Natural killer cell treated with Interleukin-12 subunit alpha and Interleukin-12 subunit beta and Interleukin-15 and Interleukin-18, amount 100 ng/mL, for 72 hours (primary cell): ENCODE data around the gene L3MBTL2. TPM values are rescaled to one million over a fixed set of nuclear protein-coding genes. Genes with fewer than 3 reads are reported as not detected.

ENCODE experiments used
- ATAC-seq, 2 donors: fragments of 150-1000 bp; cut with Tn5 transposase in 1 of 2; sonication (Bioruptor Pico), chemical (Tn5 transposase) in 1 of 2; 2 replicates each; pipeline ENCODE4 v1.10.0; 2021
- DNase-seq: peaks from one replicate; pipeline ENCODE4 v3.0.0; 2022; ENCODE audit warnings: low spot score
- H3K27ac Mint-ChIP-seq, 2 donors: 1 replicate in 1 of 2; 2 replicates in 1 of 2; pipeline ENCODE4 v1.8.0; 2022; ENCODE audit warnings: mixed read lengths in 2 of 2, mild to moderate bottlenecking in 1 of 2, moderate library complexity in 1 of 2
- H3K27me3 Mint-ChIP-seq, 2 donors: 1 replicate in 1 of 2; 2 replicates in 1 of 2; pipeline ENCODE4 v1.8.0; 2022; ENCODE audit warnings: mixed read lengths in 2 of 2
- H3K36me3 Mint-ChIP-seq: one replicate; pipeline ENCODE4 v1.8.0; 2022; ENCODE audit warnings: mixed read lengths
- H3K4me1 Mint-ChIP-seq, 2 donors: 1 replicate in 1 of 2; 2 replicates in 1 of 2; pipeline ENCODE4 v1.8.0; 2022; ENCODE audit warnings: low read depth in 2 of 2, mixed read lengths in 2 of 2, mild to moderate bottlenecking in 1 of 2
- H3K4me3 Mint-ChIP-seq: one replicate; pipeline ENCODE4 v1.8.0; 2022; ENCODE audit warnings: mixed read lengths
- H3K9me3 Mint-ChIP-seq: 2 replicates; pipeline ENCODE4 v1.8.0; 2022; ENCODE audit warnings: mixed read lengths
- total RNA-seq, 2 donors: library from RNA; stranded (reverse); gene quantifications; one replicate each; pipeline ENCODE4 v1.2.3, GENCODE V29; 2022

The L3MBTL2 gene
- total RNA-seq, 2 donors from 2014 or later: 42.6 to 71.1 TPM

- DNase-seq (no peak), ATAC-seq (no peak)
- Mint-ChIP-seq H3K4me3 (no peak overlapping the region), H3K9me3 (no peaks in the 10 kb centered on the region), H3K36me3 (no peaks in the 10 kb centered on the region), H3K27ac (no peak overlapping the region), H3K4me1 (peaks cover 0 to under 1% of the 10 kb centered on the region in 2 donors), H3K27me3 (no peaks in the 10 kb centered on the region)
Observed at GRCh38 chr22:41191467-41191866, 13.6 kb upstream of the L3MBTL2 start.

GRCh38 chr22:41193829-41194228, 11.3 kb upstream of the L3MBTL2 start:
- no peaks in the 10 kb centered on the region for H3K9me3 Mint-ChIP-seq
- H3K27ac Mint-ChIP-seq: no peak overlapping the region
- no peak for ATAC-seq
- no peak for DNase-seq
- no peak overlapping the region for H3K4me3 Mint-ChIP-seq
- no peaks in the 10 kb centered on the region for H3K27me3 Mint-ChIP-seq
- peaks cover 8 to 14% of the 10 kb centered on the region in 2 donors for H3K4me1 Mint-ChIP-seq
- no peaks in the 10 kb centered on the region for H3K36me3 Mint-ChIP-seq

- peaks cover 4 to 7% of the 10 kb centered on the region in 2 donors for H3K27me3 Mint-ChIP-seq
- H3K36me3 Mint-ChIP-seq: no peaks in the 10 kb centered on the region
- H3K27ac Mint-ChIP-seq: peak overlapping the region in 1 of 2 donors; percentile 70
- H3K4me3 Mint-ChIP-seq: peak overlapping the region; percentile 92
- peaks cover 8 to 14% of the 10 kb centered on the region in 2 donors for H3K4me1 Mint-ChIP-seq
- ATAC-seq (peak; percentile 95 to 96), DNase-seq (peak; percentile 90)
- H3K9me3 Mint-ChIP-seq: no peaks in the 10 kb centered on the region
Observed at GRCh38 chr22:41197038-41197972, 7.8 kb upstream of the L3MBTL2 start.

- DNase-seq (no peak), ATAC-seq (no peak)
- peaks cover 6 to 10% of the 10 kb centered on the region in 2 donors for H3K27me3 Mint-ChIP-seq
- H3K9me3 Mint-ChIP-seq: no peaks in the 10 kb centered on the region
- H3K27ac Mint-ChIP-seq: peak overlapping the region in 1 of 2 donors; percentile 70
- no peaks in the 10 kb centered on the region for H3K36me3 Mint-ChIP-seq
- H3K4me1 Mint-ChIP-seq: peaks cover 8 to 14% of the 10 kb centered on the region in 2 donors
- H3K4me3 Mint-ChIP-seq: peak overlapping the region; percentile 92
Observed at GRCh38 chr22:41198027-41198580, 7.0 kb upstream of the L3MBTL2 start.

- no peak for ATAC-seq
- H3K27me3 Mint-ChIP-seq: peaks cover 7 to 16% of the 10 kb centered on the region in 2 donors
- H3K4me1 Mint-ChIP-seq: peaks cover 20 to 29% of the 10 kb centered on the region in 2 donors
- no peaks in the 10 kb centered on the region for H3K36me3 Mint-ChIP-seq
- no peak overlapping the region for H3K27ac Mint-ChIP-seq
- H3K4me3 Mint-ChIP-seq: no peak overlapping the region
- no peaks in the 10 kb centered on the region for H3K9me3 Mint-ChIP-seq
- DNase-seq: no peak
Observed at GRCh38 chr22:41201141-41201540, 4.0 kb upstream of the L3MBTL2 start.

GRCh38 chr22:41203118-41203517, 2.0 kb upstream of the L3MBTL2 start:
- Mint-ChIP-seq H3K9me3 (no peaks in the 10 kb centered on the region), H3K27ac (no peak overlapping the region), H3K36me3 (no peaks in the 10 kb centered on the region), H3K27me3 (peaks cover 7 to 16% of the 10 kb centered on the region in 2 donors), H3K4me1 (peaks cover 15 to 21% of the 10 kb centered on the region in 2 donors), H3K4me3 (no peak overlapping the region)
- no peak for ATAC-seq
- DNase-seq: no peak

- H3K4me1 Mint-ChIP-seq: peaks cover 12 to 16% of the 10 kb centered on the region in 2 donors
- DNase-seq (no peak), ATAC-seq (no peak)
- H3K36me3 Mint-ChIP-seq: no peaks in the 10 kb centered on the region
- H3K4me3 Mint-ChIP-seq: no peak overlapping the region
- peaks cover 7 to 16% of the 10 kb centered on the region in 2 donors for H3K27me3 Mint-ChIP-seq
- no peaks in the 10 kb centered on the region for H3K9me3 Mint-ChIP-seq
- H3K27ac Mint-ChIP-seq: peak overlapping the region in 1 of 2 donors; percentile 6
Observed at GRCh38 chr22:41204066-41204465, 1.0 kb upstream of the L3MBTL2 start.

- no peak overlapping the region for H3K27ac Mint-ChIP-seq
- peaks cover 16 to 17% of the 10 kb centered on the region in 2 donors for H3K4me1 Mint-ChIP-seq
- peaks cover 3 to 11% of the 10 kb centered on the region in 2 donors for H3K27me3 Mint-ChIP-seq
- ATAC-seq (no peak), DNase-seq (no peak)
- peaks cover 6% of the 10 kb centered on the region for H3K36me3 Mint-ChIP-seq
- H3K4me3 Mint-ChIP-seq: peak overlapping the region; percentile 55
- H3K9me3 Mint-ChIP-seq: no peaks in the 10 kb centered on the region
Observed at GRCh38 chr22:41206719-41207118, 1.6 kb downstream of the L3MBTL2 start.

- ATAC-seq: no peak
- DNase-seq: no peak
- Mint-ChIP-seq H3K27ac (no peak overlapping the region), H3K4me3 (no peak overlapping the region), H3K36me3 (peaks cover 6% of the 10 kb centered on the region), H3K4me1 (peaks cover 10 to 23% of the 10 kb centered on the region in 2 donors), H3K27me3 (no peaks in the 10 kb centered on the region), H3K9me3 (no peaks in the 10 kb centered on the region)
Observed at GRCh38 chr22:41215409-41215808, 10.3 kb downstream of the L3MBTL2 start.

- H3K4me3 Mint-ChIP-seq: no peak overlapping the region
- ATAC-seq (no peak), DNase-seq (no peak)
- peak overlapping the region in 1 of 2 donors; percentile 83 for H3K27ac Mint-ChIP-seq
- peaks cover 10 to 23% of the 10 kb centered on the region in 2 donors for H3K4me1 Mint-ChIP-seq
- no peaks in the 10 kb centered on the region for H3K27me3 Mint-ChIP-seq
- H3K9me3 Mint-ChIP-seq: no peaks in the 10 kb centered on the region
- H3K36me3 Mint-ChIP-seq: peaks cover 6% of the 10 kb centered on the region
Observed at GRCh38 chr22:41215926-41216325, 10.8 kb downstream of the L3MBTL2 start.

- H3K27ac Mint-ChIP-seq: peak overlapping the region; percentile 76 to 83
- H3K9me3 Mint-ChIP-seq: no peaks in the 10 kb centered on the region
- DNase-seq (no peak), ATAC-seq (no peak)
- H3K4me3 Mint-ChIP-seq: no peak overlapping the region
- peaks cover 10 to 22% of the 10 kb centered on the region in 2 donors for H3K4me1 Mint-ChIP-seq
- peaks cover 10% of the 10 kb centered on the region for H3K36me3 Mint-ChIP-seq
- no peaks in the 10 kb centered on the region for H3K27me3 Mint-ChIP-seq
Observed at GRCh38 chr22:41216984-41217383, 11.9 kb downstream of the L3MBTL2 start.

- peaks cover 10 to 20% of the 10 kb centered on the region in 2 donors for H3K4me1 Mint-ChIP-seq
- ATAC-seq (peak; percentile 78 to 84), DNase-seq (no peak)
- H3K27ac Mint-ChIP-seq: peak overlapping the region; percentile 76 to 83
- H3K4me3 Mint-ChIP-seq: peak overlapping the region; percentile 42
- H3K27me3 Mint-ChIP-seq: no peaks in the 10 kb centered on the region
- H3K9me3 Mint-ChIP-seq: no peaks in the 10 kb centered on the region
- peaks cover 10% of the 10 kb centered on the region for H3K36me3 Mint-ChIP-seq
Observed at GRCh38 chr22:41217553-41218157, 12.5 kb downstream of the L3MBTL2 start.

- Mint-ChIP-seq H3K36me3 (peaks cover 10% of the 10 kb centered on the region), H3K27ac (no peak overlapping the region), H3K27me3 (no peaks in the 10 kb centered on the region), H3K4me1 (peaks cover 1 to 3% of the 10 kb centered on the region in 2 donors), H3K9me3 (no peaks in the 10 kb centered on the region), H3K4me3 (no peak overlapping the region)
- ATAC-seq (no peak), DNase-seq (no peak)
Observed at GRCh38 chr22:41222846-41223507, 17.9 kb downstream of the L3MBTL2 start.
